HG03565 (cell line): Measurements from ENCODE around the gene KCNS1.
"Not testable (repeated sequence)": the region's sequence is repeated elsewhere in the genome, so short reads cannot be mapped to it uniquely, and the experiment has no call there.

Experiments
- ATAC-seq: cut with Tn5 transposase; IDR thresholded peaks from one replicate; pipeline ENCODE4 v1.9.1; 2021; ENCODE audit warnings: mild to moderate bottlenecking, moderate library complexity; ENCODE audit not compliant: unreplicated experiment

KCNS1 gene

GRCh38 chr20:45082468-45082867 lies 18.5 kb downstream of the KCNS1 start:
- ATAC-seq, result no peak

DNA sequence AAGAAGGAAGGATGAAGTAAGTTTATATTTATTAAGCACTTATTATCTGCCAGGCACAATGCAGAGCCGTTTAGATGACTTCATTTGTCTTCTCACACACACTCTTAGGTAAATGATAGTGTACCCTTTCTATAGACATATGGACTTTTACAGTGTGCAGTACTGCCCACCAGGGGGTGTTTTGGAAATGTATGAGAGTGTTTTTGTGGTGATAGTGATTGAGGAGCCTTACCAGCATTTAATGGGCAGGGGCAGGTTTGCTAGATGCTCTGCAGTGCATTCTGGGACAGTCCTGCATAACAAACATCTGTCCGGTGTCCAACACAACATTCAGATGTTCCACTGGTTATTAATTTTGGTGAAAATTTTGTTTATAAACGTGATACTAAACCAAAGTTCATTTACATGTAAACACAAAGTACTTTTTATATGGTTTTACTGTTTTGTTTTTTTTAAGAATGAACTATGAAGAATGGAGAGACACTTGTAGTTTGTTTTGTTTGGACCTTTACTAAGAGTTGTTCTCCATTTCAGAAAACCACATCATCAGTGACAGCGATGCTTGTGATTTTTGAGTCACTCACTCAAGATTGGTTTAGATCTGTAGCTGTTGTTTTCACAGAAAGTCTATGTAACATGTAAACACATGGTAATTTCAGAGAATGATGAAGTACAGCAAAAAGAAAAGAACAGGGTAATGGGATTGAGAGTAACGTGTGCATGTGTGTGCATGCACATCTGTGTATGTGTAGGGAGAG lies 19.9 kb downstream of the KCNS1 start:
- no peak for ATAC-seq

DNA sequence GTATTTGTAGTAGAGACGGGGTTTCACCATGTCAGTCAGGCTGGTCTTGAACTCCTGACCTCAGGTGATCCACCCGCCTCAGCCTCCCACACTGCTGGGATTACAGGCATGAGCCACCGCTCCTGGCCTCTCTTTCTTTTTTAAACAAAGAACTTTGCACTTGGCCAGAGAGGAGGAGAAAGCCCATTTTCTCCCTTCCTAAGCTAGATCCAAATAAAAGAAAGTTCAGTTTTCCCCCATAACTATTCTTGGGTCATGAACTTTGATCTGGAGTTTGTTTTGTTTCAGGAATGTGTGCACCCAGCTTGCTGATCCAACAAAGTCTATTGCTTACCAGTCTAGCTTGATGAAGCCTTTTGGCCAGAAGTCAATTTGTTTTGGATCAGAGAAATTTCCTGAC lies 23.4 kb downstream of the KCNS1 start:
- ATAC-seq, result no peak

- ATAC-seq, result no peak
These were observed 27.7 kb downstream of the KCNS1 start for GRCh38 chr20:45073221-45073620.

- no peak for ATAC-seq
These were observed 28.9 kb downstream of the KCNS1 start for GRCh38 chr20:45072066-45072465.

GRCh38 chr20:45070932-45071632 lies 29.8 kb downstream of the KCNS1 start:
- no peak for ATAC-seq

DNA sequence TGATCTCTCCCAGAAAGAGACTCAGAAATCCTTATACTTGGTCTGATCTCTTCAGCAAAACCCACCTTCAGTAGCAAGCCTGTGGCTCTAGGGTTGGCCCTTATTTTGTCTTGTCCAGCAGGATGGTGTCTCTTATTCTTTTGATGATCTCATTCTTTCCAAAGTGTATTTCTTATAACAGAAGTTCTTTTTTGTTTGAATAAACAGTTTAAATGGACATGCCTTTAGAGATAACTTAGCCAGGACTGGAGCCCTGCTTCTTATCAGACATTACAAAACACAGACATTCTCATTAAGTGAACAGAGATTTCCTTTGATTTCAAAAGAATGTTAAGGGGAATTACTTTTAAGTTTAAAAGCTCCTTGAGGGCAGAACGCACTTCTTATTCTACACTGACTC lies 31.7 kb downstream of the KCNS1 start:
- ATAC-seq, result no peak

DNA sequence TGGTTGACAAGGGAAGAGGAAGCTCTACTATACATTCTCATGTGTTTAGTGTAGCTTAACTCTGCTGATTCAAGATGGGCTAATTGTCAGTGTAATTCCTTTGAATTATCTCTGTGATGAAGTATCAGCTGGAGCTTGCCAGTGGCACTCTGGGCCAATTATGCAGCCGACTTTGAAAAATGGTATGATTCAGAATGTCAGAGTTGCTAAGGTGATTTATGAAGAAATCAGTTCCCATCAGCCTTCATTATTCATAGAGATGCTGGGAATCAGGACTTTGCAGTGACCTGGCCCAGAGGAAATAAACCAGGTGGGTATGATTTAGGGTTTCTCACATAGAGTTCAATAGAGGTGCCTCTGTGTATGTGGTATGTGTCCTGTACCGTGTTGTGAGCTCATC lies 33.4 kb downstream of the KCNS1 start:
- ATAC-seq, result no peak

- ATAC-seq, result no peak
These were observed 33.8 kb downstream of the KCNS1 start for GRCh38 chr20:45067087-45067486.

- ATAC-seq, result no peak
These were observed 34.6 kb downstream of the KCNS1 start for GRCh38 chr20:45066372-45066771.

DNA sequence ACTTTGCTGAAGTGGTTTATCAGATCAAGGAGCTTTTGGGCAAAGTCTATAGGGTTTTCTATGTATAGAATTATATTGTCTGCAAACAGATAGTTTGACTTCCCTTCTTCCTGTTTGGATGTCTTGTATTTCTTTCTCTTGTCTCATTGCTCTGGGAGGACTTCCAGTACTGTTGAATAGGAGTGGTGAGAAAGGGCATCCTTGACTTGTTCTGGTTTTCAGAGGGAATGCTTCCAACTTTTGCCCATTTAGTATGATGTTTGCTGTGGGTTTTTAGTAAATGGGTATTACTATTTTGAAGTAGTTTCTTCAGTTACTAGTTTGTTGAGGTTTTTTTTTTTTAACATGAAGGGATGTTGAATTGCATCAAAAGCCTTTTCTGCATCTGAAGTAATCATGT lies 36.1 kb downstream of the KCNS1 start:
- no peak for ATAC-seq

DNA sequence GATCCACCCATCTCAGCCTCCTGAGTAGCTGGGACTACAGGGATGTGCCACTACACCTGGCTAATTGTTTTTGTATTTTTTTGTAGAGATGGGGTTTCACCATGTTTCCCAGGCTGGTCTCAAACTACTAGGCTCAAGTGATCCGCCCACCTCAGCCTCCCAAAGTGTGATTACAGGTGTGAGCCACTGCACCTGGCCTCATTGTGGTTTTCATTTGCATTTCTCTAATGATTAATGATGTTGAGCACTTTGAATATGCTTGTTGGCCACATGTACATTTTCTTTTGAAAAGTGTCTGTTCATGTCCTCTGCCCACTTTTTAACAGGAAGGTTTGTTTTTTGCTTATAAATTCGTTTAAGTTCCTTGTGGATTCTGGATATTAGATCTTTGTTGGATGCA lies 37.8 kb downstream of the KCNS1 start:
- ATAC-seq, result not testable (repeated sequence)

- ATAC-seq, result no peak
These were observed 39.7 kb downstream of the KCNS1 start for GRCh38 chr20:45061244-45061643.

- ATAC-seq, result no peak
These were observed 40.6 kb downstream of the KCNS1 start for GRCh38 chr20:45060294-45060693.

DNA sequence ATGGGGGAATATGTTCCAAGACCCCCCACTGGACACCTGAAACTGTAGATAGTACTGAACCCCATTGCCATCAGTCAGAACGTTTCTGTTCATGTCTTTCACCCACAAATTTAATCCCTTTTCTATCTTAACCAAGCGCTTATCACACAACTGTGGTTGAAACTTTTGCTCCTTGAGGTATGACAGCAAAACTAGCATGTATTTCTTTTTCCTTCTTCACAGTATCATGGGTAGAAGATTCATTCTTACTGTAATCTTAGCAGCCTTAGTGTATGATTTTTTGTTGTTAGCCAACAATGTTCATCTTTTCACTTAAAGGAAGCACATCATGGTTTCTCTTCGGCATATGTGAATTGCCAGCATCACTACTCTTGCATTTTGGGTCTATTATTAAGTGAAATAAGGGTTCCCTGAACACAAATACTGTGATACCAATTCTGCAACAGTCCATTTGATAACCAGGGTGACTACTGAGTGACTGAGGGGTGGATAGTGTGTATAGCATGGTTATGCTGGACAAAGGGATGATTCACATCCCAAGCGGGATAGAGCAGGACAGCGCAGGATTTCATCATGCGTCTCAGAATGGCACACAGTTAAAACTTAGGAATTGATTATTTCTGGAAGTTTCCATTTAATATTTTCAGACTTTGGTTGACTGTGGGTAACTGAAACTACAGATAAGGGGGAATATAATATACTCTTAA lies 41.8 kb downstream of the KCNS1 start:
- no peak for ATAC-seq

GRCh38 chr20:45058168-45058850 lies 42.6 kb downstream of the KCNS1 start:
- no peak for ATAC-seq

GRCh38 chr20:45056473-45057173 lies 44.3 kb downstream of the KCNS1 start:
- ATAC-seq, result no peak

DNA sequence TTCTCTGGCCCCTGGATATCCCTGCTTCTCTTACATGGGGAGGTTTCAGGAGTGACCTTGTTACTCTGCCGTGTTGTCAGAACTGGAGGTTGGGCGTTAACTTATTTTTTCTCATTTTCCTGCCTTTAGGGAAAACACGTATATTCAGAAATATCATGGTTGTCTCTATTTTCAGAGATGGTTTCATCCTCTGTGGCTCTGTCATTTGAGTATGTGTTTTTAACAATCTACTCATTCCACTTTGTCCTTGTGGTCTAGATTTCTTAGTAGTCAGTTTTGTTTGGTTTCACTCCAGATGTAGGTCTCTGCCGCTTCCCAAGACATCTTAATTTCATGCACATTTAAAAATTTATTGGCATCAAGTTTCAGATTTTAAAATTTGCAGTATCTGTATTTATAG lies 45.9 kb downstream of the KCNS1 start:
- ATAC-seq, result no peak

- no peak for ATAC-seq
These were observed 47.2 kb downstream of the KCNS1 start for GRCh38 chr20:45053430-45054351.
